ENCODE measurements around the gene DRD2. TPM values are rescaled to one million over a fixed set of nuclear protein-coding genes. Genes with fewer than 3 reads are reported as not detected.
"Not testable (repeated sequence)": the region's sequence is repeated elsewhere in the genome, so short reads cannot be mapped to it uniquely, and the experiment has no call there.

DRD2 gene
- total RNA-seq (under 1 TPM in 1 of 10 donors, not detected in 9; 0.09 TPM), polyA plus RNA-seq (under 1 TPM in 1 of 2 donors, not detected in 1; 0.01 TPM)
- long read RNA-seq, donor 1 = 0 reads
- long read RNA-seq, donor 2 = 0 reads
- long read RNA-seq, donor 3 = 0 reads

DNA sequence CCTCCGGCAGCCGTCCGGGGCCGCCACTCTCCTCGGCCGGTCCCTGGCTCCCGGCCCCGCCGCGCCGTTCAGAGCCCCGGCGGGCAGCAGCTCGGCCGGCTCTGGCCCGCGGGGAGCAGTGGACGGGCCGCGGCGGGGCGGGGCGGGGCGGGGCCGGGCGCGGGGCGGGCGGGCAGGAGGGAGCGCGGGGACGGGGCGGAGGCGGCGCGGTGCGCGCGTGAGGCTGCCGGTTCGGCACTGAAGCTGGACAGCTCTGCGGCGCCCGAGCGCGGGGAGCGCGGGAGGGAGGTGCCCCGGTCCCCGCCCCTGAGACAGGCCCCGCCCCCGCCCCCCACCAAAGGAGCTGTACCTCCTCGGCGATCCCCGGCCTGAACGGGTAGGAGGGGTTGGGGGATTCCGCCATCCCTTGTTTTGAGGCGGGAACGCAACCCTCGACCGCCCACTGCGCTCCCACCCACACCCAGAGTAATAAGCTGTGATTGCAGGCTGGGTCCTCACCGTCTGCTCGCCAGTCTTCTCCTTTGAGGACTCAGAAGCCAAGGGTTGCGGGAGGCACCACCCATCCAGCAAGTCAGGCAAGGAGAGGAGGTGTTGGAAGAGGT lies at the start of gene DRD2:
Gene DRD2, minus strand, starts transcription at position 239 of the 602 bp plus-strand sequence. CDS start 50,747 bp downstream, outside the sequence.
- DNase-seq = no peak
- Histone ChIP-seq H3K36me3 (no peaks in the 10 kb centered on the region), H3K9me3 (no peaks in the 10 kb centered on the region), H3K4me3 (no peak within 1 kb of the TSS), H3K27me3 (peaks cover 0 to 97% (median 87%) of the 10 kb centered on the region in 7 donors), H3K4me1 (peaks cover 0 to 8% (median 5%) of the 10 kb centered on the region in 9 donors), H3K27ac (no peak within 1 kb of the TSS)
- intact Hi-C loops (cut with DNase I) = no loop called here
- WGBS, 2 donors = 2% methylated on average over 25 to 57 of the region's 65 CpGs
- TF ChIP-seq, protein P1, sequence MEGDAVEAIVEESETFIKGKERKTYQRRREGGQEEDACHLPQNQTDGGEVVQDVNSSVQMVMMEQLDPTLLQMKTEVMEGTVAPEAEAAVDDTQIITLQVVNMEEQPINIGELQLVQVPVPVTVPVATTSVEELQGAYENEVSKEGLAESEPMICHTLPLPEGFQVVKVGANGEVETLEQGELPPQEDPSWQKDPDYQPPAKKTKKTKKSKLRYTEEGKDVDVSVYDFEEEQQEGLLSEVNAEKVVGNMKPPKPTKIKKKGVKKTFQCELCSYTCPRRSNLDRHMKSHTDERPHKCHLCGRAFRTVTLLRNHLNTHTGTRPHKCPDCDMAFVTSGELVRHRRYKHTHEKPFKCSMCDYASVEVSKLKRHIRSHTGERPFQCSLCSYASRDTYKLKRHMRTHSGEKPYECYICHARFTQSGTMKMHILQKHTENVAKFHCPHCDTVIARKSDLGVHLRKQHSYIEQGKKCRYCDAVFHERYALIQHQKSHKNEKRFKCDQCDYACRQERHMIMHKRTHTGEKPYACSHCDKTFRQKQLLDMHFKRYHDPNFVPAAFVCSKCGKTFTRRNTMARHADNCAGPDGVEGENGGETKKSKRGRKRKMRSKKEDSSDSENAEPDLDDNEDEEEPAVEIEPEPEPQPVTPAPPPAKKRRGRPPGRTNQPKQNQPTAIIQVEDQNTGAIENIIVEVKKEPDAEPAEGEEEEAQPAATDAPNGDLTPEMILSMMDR (IDR thresholded peaks at IDR 0.05) = no peak
- ATAC-seq = peak in 2 of 8 donors; percentile 37 to 55

DNA sequence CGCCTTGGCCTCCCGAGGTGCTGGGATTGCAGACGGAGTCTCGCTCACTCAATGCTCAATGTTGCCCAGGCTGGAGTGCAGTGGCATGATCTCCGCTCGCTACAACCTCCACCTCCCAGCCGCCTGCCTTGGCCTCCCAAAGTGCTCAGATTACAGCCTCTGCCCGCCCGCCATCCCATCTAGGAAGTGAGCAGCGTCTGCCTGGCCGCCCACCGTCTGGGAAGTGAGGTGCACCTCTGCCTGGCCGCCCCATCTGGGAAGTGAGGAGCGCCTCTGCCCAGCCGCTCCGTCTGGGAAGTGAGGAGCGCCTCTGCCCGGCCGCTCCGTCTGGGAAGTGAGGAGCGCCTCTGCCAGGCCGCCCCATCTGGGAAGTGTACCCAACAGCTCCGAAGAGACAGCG lies 48.7 kb upstream of the DRD2 start:
- H3K36me3 ChIP-seq; H3K27ac ChIP-seq; intact Hi-C loops (cut with DNase I); H3K9me3 ChIP-seq; H3K4me1 ChIP-seq; ATAC-seq; H3K4me3 ChIP-seq; DNase-seq: not testable (repeated sequence)
- peaks cover 0 to 18% (median 0%) of the 10 kb centered on the region in 7 donors for H3K27me3 ChIP-seq
- WGBS, 2 donors = 94 to 95% methylated on average over 24 of the region's 24 CpGs

DNA sequence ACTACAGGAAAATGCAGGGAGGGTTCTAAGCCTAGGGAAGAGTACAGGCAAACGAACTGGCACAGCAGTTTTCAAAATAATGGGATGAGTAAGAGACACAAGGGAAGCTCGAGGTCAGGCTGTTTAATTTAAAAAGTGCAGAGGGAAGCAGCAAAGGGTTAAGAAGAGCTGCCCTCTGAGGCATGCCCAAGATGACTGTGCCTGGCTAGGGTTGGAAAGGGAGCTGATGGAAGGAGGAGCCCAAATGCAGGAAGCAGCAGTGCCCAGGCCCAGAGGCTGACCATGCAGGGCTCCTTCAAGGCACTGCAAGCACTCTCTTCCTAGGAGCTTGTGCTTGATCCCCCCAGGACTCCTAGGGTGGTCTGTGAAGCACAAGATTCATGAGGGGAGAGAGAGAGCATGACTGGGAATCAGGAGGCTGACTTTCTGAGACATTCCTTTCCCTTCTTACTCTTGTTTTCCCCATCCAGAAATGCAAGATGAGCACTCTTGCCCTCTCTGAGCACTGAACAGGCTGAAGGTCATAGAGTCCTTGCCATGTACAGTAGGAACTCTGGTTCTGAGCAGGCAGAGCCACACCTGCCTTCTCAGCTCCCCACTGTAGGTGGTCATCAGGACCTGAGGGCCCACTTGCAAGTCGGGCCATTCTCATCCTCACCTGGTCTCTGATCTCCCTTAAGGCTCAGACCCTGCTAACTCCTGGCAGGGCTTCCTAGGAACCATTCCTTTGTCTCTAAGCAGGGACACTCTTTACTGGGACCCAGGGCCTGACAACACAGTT lies 46.7 kb upstream of the DRD2 start:
- DNase-seq (no peak), ATAC-seq (no peak)
- no peak overlapping the region for H3K27ac ChIP-seq
- intact Hi-C loops (cut with DNase I) = no loop called here
- H3K36me3 ChIP-seq = no peaks in the 10 kb centered on the region
- no peak overlapping the region for H3K4me3 ChIP-seq
- WGBS, 2 donors = 56 to 63% methylated on average over 3 of the region's 3 CpGs
- H3K9me3 ChIP-seq = no peaks in the 10 kb centered on the region
- TF ChIP-seq, protein P1 (IDR thresholded peaks at IDR 0.05) = no peak
- no peaks in the 10 kb centered on the region for H3K4me1 ChIP-seq
- peaks cover 0 to 22% (median 0%) of the 10 kb centered on the region in 7 donors for H3K27me3 ChIP-seq

DNA sequence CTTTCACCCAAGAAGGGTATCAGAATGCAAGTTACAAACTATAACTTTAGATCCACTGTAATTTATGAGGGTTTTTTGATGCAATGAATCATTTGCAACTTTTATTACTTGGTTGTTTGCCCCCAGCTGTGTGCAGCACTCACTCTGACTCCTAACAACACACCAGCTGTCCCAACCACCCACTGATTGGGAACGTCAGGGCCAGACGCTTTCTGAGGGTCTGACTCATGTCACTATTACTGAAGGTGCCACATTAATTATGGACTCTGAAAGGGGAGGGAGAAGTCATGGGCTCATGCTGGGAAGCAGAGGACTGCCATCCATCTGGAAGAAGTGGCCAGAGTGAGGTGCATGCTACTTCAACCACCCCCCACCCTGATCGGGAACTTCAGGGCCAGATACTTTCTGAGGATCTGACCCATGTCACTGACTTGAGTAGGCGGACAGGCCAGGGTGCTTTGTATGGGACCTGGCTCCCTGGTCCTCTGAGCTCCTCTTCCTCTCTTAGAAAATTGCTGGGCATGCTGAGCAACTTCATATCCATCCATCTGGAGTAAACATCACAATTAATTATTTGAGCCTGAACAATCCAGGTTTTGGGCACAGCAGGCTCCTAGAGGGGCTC lies 44.9 kb upstream of the DRD2 start:
- Histone ChIP-seq H3K4me1 (no peaks in the 10 kb centered on the region), H3K9me3 (no peaks in the 10 kb centered on the region), H3K36me3 (no peaks in the 10 kb centered on the region), H3K27me3 (peaks cover 0 to 28% (median 0%) of the 10 kb centered on the region in 7 donors), H3K27ac (no peak overlapping the region), H3K4me3 (no peak overlapping the region)
- WGBS, 2 donors = 50 to 57% methylated on average over 4 of the region's 4 CpGs
- DNase-seq = no peak
- TF ChIP-seq, protein P1 (IDR thresholded peaks at IDR 0.05) = no peak
- intact Hi-C loops (cut with DNase I) = no loop called here
- ATAC-seq = no peak

Measured in heart right ventricle (tissue), 16 donors.